Fibroblast of gingiva (primary cell): Measurements from ENCODE around the gene CERK.

Experiments
- DNase-seq: peaks from one replicate; pipeline ENCODE4 v3.0.0-alpha.2; 2011; ENCODE audit warnings: low read depth

CERK gene

DNA sequence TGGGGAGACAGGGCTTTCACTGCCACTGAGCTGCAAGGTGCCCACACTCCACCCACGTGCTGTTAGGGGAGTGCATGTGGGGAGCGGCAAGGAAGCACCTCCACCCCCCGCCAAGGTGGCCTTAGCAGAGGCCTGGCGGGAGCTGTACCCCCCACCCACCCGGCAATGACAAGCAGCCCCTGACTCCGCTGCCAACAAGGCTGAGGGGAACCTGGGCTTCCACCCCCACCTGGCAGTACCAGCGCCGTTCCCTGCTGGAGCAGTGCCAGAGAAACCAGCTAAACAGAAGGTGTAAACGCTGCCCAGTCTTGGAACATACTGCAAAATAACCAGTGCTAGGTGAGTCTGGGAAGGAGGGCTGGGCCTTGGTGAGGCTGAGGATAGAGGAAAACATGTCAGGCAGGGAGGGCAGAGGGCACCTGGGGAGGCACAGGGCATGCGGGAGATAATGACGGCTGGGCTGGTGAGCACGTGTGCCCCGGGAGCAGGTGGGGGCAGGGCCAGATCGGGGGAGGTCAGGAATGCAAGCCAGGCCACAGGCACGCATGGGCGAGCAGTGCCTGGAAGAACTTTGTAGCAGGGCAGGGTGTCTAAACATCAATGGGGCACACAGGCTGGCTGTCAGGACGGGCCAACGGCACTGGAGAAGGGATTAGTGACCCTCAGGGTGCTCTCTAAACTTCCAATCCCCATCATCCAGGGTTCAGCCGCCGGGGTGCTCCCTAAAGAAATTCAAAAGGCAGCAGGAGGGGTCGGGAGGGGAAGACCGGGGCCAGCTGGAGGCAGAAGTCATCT lies 6.6 kb downstream of the CERK start:
- no peak for DNase-seq

DNA sequence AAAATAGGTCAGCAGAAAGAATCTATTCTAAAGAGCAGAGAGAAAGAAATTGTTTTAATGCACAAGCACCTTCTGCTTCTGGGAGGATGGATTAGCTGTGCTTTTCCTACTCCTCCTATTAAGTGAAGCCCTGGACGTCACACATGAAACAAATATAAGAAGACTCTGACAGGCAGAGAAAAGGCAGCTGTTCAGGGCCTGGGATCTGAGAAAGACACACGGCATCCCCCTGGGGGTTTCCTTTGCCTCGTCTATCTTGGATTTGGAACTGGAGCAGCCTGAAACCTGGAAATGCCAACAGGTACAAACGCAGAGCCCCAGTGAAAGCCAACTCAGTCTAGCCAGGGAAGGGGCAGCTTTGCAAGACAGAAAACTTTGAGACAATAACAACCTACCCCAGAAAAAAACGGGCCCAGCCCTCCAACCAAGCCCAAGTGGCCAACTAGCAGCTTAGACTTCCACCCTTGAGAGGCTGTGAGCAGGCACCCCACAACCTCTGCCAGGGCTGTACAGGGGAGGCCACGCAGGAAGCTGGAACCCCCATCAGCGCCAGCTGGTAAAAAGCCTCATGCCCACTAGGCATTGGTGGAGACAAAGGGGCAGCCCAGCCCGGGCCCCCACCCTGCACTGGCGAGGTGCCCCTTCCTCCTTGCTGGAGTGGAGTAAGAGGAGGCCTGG lies 7.3 kb downstream of the CERK start:
- no peak for DNase-seq

DNA sequence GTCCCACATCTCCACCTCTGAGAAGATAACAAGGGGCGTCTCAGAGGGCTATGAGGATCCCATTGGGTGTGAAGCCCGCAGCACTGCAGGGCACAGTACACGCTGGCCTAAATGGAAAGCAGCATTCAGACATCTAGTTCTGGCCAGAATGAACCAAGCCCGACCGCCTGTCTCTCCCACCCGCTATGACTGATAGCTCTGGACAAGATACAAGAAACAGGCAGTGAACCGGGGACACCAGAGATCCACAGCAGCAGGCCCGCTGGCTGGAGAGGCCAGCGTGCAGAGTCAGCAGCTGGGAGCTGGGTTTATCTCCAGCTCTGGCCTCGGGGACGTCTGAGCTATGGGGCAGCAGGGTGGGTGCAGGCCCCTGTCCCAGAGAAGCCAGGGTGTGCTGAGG lies 9.6 kb downstream of the CERK start:
- DNase-seq: no peak

DNA sequence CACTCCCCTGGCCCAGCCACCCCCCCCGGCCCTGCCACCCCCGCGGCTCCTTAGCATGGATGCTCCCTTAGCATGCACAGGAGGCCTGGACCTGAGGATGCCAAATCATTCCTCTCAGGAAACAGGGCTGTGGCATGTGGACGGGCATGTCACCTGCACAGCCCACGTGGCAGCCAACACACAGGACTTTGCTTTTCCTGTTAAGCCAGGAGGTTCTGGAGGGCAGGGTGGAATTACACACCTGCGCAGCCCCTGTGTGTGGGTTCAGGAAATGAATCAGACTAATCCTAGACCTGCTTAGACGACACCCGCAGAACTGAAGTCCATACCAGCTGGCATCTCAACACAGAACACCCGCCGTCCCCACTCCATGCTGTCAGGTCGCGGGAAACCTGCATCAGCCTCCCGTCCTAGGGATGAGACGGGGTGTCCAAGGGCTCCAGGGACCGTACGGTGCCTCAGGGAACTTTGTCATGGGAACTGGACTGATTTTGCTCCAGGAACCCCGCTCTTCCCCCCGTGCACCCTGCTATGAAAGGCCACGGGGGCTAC lies 10.2 kb downstream of the CERK start:
- no peak for DNase-seq

DNA sequence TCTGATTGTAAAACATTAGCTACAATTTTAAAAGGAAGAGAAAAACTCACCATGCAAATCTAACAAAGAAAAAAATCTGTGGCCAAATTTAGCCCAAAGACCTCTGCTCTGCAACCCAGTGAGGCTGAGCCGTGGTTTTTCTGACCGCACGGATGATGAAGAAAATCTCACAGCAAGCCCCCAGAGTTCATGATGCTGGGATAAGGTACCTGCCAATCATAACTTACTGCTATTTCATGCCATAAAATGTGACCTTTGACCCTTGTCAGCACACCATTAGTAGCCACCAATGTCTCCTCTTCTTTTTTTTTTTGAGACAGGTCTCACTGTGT lies 11.1 kb downstream of the CERK start:
- DNase-seq: no peak

DNA sequence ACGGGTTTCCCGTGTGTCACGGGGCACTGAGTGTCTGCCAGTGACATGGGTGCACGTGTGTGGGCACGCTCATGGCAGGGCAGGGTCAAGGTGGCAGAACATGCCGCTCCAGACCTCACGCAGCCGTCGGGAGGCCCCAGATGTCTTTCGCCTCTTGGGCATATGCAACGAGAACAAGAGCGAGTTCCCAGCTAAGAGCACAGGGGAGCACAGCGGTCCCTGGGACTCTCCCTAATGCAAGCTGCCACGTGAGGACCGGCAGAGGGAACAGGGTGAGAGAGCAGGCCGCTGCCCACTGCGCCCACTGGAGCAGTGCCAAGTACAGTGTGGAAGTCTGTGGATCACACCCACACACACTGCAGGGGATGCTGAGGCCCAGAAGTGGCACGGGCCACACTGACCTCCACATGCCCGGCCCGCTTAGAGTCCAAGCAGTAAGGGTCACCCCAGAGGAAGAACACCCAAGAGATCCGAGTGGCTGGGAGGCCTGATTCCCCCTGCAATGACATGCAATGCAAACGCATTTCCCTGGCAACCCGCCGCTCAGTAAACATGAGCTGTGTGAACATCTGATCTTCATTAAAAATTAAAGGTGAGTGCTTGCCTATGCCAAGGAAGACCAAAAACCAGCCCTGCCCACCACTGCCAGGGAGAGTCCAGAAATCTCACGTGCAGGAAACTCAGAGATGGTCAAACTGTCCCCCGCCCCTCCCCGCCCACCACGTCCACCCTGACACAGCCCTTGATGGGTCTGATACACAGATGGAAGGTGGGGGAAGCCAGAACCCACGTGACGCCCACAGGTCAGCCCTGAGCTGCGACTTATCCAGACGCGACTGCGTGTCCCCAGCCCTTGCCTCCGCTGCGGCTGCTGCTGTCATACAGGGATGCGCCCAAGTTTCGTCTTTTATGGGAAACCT lies 11.7 kb downstream of the CERK start:
- peak; percentile 76 for DNase-seq

DNA sequence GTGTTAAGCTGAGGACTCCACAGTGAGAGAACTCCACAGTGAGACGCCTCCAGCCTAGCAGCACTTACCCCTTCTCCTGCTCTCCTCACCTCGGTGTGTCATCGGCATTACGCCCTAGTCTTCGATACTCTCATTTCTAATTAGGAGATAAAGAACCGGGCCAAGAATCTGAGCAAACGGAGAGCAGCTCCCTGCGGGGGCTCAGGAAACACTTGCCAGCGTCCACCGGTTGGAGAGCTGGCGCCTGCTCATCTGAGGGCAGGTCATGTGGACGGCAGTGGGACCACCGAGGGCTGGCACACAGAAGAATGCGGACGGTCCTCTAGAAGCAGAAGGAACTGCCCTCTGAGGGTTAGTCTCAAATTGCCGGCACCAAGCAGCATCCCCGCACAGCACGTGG lies 13.0 kb downstream of the CERK start:
- no peak for DNase-seq

DNA sequence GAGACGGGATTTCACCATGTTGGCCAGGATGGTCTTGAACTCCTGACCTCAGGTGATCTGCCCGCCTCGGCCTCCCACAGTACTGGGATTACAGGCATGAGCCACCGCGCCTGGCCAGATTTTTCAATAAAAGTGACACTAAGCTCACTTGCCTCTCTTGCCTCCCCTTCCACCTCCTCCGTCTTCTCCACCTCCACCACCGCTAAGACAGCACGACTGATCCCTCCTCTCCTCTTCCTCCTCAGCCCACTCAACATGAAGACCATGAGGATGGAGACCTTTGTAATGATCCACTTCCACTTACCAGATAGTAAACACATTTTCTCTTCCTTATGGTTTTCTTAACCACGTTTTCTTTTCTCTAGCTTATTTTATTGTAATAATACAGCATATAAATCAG lies 14.2 kb downstream of the CERK start:
- DNase-seq: no peak

DNA sequence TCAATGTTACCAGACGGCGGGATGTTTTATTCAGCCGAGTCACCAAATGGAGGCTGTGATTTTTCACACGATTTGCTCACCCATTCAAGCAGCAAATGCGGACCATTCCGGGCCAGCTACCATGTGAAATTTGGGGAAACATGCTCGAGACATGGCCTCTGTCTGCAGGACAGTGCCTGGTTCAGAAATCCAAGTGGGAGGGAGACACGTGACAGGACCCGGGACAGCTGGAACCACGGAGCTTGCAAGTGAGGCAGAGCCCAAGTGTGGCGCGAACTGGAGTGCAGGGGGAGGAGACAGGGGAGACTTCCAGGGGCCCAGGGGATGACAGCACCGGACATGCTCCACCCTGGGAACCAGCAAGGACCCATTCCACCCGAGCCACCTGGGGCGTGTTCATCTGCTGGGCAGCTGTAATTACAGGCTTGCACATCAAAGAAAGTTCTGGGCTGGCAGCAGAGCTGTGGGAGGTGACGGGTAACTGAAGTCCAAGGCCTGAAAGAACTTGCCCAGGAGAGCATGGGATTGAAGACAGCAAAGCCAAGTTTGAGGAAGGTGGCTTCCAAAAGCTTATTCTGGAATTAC lies 16.5 kb downstream of the CERK start:
- no peak for DNase-seq

DNA sequence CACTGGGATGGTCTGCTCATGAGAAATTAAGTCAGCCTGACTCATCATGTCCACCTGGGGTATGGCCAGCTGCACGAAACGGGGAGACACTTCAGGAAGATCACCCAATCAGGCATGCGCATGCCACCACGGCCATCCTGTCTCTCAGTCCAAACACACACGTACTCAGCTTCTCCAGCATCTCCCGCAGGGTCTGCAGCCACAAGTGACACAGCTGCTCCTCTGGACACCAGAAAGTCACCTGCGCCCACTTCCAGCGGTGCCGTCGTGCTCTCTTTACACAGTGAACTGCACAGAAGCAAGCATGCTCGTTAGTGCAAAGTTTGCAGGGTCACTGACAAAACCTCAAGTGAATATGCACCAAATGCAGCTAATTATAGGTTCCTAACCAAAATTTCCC lies 18.1 kb downstream of the CERK start:
- no peak for DNase-seq

DNA sequence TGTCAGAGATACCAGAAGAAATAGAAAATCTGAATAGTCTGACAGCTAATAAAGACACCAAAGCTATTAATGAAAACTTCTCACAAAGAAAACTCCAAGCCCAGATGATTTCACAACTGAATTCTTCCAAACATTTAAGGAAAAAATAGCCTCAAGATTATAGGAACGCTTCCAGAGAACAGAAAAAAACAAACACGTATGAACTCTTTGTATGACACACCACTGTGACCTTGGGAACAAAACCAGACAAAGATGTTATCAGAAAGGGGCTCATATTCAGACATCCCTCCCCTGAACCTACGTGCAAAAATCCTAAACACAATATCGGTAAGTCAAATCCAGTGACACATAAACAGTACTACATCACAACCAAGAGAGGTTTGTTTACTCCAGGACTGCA lies 23.5 kb downstream of the CERK start:
- DNase-seq: peak; percentile 66

DNA sequence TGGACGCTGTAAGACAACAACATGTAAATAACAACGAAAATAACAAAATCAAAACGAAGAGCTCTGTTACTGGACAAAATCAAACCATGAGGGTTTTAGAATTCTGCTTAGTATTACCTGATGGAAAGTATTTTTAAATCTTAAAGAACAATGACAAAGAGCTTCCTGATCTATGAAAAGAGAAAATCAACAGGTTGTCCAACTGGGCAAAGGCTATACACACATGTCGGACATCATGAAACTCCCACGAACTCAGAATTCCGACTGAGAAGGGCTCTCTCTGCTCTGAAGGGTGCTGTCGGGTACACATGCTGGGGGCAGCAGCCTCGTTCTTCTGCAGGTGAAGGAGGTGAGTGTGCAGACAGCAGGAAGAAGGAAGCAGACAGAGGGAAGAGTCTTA lies 25.8 kb downstream of the CERK start:
- no peak for DNase-seq

DNA sequence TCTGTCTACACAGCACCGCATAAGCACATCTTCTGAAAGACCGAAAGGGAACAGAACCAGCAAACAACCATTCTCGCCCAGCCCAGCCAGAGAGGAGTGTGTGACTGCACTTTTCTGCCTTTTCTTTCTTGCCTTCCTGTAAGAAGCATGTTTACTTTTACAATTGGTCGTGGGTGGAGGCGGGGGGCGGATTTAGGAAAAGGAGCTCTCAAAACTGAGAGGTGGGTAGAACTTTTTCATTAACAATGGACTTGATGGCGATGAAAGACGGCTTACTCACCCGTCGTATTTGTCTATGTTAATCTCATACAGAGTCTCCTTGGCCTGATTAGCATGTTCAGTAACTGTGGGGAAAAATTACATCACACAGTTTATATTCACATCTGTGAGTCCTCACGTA lies 27.2 kb downstream of the CERK start:
- DNase-seq: no peak

DNA sequence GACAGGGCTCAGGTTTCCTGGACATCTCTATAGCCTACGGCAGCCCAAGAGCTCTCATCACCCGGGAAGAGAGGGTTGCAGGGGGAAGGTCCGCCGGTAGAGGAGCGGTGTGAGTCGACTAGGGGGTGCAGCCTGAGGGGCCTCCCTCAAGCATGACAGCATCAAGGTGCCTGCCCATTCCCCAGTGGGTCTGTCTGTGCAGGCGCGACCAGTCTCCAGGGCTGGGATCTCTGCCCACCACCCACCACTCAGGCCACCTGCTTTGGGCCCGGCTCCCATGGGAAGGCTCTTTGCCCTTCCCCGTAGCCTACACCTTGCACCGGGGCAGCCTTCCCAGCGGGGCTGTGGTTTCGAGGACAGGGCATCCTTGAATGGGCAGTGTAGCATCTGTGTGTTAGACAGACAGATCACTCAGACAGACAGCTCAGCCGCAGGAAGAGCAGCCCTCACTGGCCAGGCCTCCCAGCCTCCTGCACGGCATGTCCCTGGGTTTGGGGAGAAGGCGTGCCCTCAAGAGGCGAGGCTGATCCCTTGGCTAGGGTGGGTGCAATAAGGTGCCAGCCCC lies 29.2 kb downstream of the CERK start:
- DNase-seq: no peak

DNA sequence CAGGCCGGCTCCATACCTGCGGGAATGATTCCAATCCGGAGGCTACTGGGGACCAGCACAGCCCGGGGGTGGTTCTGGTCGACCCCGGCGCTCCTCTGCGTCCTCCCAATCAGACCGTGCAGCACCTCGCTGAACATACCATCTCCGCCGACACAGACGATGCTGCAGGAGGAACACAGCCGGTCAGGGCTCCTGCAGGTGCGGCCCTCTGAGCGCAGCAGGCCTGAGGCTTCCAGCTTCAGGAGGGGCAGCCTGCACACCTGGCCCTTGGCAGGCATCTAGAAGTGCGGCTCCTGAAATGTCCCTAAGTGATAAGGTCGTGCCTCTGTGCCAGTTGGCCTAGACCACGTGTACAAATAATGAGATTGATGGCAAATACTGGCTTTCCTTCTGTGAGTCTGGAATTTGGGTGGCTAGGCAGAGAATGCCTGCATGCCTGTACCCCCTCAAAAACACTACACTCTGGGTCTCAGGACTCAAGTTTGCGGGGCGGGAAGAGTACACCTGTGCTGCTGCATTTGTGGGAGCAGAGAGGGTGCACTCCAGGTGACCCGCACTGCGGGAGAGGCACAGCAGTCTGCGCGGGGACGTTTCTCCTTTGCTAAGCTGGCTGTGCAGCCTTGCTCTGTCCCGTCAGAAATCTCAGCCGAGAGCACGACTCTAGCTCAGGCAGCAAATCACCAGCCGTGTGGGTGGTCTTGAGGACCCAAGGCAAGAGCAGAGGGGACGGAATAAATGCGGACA lies 30.1 kb downstream of the CERK start:
- DNase-seq: no peak

DNA sequence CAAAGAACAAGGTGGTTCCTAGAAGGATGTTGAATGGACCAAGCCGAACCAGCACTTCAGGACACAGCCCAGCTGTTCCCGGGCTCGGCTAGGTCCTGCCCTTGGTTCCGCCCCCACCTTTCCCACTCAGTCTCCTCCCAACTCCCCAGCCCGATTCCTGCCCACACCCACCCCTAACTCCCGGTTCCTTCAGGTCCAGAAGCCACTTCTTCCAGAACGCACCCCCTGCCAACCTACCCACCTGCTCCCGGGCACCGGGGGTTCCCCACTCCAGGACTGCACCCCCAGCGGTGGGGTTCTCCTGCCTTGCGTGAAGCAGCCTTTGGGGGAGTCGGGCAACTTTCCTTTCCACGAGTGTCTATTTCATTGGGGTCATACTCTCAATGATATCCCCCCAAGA lies 30.7 kb downstream of the CERK start:
- no peak for DNase-seq

DNA sequence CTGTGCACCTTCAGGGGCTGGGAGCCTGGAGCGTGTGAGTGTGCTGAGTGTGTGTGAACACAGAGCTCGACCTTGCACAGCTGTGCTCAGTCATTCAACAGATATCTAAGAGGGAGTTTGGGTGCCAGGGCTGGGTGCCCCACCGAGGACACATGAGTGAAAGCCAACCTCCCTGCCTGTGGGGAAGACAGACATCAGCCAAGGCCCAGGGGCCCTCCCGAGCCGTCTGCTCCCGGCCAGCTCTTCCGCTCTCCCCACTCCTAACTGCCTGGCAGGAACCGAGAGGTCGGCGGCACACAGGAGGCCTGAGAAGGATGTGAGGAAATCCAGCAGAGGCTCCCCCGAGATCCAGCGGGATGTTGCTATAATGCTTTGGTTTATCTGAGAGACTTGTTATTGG lies 32.0 kb downstream of the CERK start:
- DNase-seq: no peak

DNA sequence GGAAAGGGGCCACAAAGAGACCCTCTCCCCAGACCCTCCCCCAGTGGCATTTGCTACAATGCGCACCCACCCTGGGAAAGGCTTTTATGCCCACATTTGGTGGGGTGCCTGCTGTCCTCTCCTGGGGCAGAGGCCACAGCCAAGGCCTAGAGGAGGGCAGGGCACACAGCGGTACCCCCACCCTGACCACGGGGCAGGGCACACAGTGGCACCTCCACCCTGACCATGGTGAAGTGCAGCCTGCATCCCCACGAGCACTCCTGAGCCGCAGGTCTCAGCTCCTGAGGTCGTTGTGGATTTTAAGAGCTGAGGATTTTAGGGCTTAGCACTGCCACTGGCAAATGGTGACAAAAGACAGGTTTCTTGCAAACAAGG lies 34.1 kb downstream of the CERK start:
- DNase-seq: no peak

DNA sequence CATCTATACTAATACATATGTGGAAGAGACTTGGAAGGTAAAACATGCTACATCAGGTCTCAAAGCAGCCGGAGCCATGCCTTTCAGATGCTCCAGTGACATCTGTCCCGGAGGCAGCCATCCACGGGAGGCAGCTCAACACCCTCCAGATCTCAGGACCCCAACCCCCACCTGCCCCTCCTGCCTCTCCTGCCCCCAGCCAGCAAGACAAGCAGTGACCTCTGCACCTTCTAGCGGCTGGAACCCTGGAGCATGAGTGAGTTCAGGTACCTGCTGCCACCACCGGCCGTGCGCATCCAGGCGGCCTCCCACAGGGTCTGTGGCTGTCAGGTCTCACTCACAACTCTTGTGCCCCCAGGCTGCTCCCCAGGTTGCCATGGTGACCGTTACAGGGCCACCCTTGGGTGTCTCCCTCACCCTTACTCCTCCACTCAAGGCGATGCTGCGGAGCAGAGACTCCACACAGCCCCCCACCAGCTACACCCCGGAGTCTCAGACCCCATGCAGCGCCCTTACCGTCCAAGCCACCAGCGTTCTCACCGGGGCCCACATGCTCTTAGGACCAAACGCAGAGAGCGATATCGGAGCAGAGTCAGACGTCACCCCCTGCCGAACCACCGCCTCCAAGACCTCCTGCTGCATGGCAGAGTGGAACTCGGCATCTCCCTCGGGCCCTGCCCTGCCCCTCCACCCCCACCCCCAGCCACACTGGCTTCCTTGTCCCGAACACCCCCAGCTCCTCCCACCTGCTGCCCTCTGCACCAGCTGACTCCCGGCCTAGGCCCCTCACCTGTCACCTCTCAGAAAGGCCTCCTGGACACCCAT lies 34.7 kb downstream of the CERK start:
- DNase-seq: no peak

DNA sequence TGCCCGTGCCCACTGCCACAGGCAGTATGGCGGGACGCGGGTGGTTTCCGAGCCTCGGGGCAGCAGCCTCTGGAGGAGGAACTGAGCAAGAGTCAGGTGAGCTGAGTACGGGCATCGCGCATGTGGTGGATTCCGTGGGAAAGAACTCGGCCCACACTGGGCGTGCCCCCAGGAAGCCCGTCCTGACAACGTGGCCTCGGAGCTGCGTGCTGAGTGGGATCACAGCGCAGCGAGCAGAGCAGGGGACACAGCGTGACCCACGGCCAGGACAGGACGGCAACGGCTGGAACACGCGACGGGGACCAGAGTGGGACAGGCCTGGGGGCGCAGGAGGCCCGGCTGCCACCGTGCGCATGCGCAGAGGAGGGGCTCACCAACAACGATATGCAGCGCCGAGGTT lies 36.8 kb downstream of the CERK start:
- no peak for DNase-seq
